ENCODE measurements around the gene DISP3.
"Not testable (repeated sequence)": the region's sequence is repeated elsewhere in the genome, so short reads cannot be mapped to it uniquely, and the experiment has no call there.

The DISP3 gene

DNA sequence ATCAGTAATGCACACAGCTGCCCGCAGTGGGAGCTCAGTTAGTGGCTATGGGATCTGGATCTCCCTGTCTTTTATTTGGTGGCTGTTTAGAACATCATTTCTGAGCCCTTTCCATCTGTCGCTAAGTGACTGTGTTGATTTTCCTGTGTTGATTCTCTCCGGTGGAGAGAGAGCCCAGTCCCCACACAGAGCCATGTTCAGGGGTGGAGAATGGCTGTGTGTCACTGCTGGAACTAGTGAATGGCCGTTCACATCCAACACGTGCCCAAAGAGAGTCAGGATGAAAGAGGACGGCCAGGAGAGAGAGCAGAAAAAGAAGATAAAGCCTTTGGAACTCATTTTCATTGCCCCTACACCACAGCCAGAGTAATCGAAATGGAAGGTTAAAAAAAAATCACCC lies 99.0 kb downstream of the DISP3 start:
- Histone ChIP-seq H3K79me2 (ENCODE audit: insufficient read depth, low read length) (no peaks in the 10 kb centered on the region), H4K20me1 (ENCODE audit: insufficient read depth, low read length) (peaks cover 5% of the 10 kb centered on the region; the same call in 1 of the 2 replicates), H3K9ac (ENCODE audit: low read depth, low read length) (no peak overlapping the region), H2AFZ (ENCODE audit: low read depth, low read length) (no peak overlapping the region), H3K36me3 (ENCODE audit: insufficient read depth, low read length) (no peaks in the 10 kb centered on the region), H3K4me3 (ENCODE audit: low read depth in 1 of 2, low read length in 2 of 2) (no peak overlapping the region), H3K27ac (ENCODE audit: low read length) (no peak overlapping the region), H3K4me1 (ENCODE audit: insufficient read depth, low read length) (no peaks in the 10 kb centered on the region), H3K9me3 (ENCODE audit: insufficient read depth, low read length, severe bottlenecking) (no peaks in the 10 kb centered on the region), H3K4me2 (ENCODE audit: insufficient read depth, low read length) (no peak overlapping the region), H3K27me3 (ENCODE audit: insufficient read depth, low read length, poor library complexity) (peaks cover 3% of the 10 kb centered on the region)
- DNase-seq, result no peak
- ATAC-seq (ENCODE audit: insufficient read depth, low read depth), result no peak
- TF ChIP-seq, protein P1, sequence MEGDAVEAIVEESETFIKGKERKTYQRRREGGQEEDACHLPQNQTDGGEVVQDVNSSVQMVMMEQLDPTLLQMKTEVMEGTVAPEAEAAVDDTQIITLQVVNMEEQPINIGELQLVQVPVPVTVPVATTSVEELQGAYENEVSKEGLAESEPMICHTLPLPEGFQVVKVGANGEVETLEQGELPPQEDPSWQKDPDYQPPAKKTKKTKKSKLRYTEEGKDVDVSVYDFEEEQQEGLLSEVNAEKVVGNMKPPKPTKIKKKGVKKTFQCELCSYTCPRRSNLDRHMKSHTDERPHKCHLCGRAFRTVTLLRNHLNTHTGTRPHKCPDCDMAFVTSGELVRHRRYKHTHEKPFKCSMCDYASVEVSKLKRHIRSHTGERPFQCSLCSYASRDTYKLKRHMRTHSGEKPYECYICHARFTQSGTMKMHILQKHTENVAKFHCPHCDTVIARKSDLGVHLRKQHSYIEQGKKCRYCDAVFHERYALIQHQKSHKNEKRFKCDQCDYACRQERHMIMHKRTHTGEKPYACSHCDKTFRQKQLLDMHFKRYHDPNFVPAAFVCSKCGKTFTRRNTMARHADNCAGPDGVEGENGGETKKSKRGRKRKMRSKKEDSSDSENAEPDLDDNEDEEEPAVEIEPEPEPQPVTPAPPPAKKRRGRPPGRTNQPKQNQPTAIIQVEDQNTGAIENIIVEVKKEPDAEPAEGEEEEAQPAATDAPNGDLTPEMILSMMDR (IDR thresholded peaks at IDR 0.05; ENCODE audit: borderline replicate concordance, extremely low read depth, low read length, poor library complexity, severe bottlenecking), result no peak
- TF ChIP-seq EZH2 (IDR thresholded peaks at IDR 0.05; ENCODE audit: borderline replicate concordance, low read depth, low read length, severe bottlenecking), result no peak

DNA sequence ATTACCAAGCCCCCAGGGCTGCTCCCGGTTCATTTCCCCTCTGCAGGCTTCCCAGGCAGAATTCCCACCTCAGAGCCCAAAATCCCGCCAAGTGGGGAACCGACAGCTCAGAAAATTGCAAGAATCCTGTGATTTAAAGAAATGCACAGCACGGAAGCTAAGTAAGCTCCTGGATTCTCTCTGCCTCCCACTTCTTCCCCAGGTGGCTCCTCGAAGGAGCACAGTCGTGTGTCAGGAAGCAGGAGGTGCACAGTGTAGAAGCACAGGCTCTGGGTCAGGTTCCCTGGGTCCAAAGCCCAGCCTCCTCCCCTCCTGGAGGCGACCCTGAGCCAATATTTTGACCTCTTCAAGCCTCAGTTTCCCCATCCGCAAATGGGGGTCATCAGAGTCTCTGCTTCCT lies 100.6 kb downstream of the DISP3 start:
- no peak for TF ChIP-seq EZH2 (IDR thresholded peaks at IDR 0.05; ENCODE audit: borderline replicate concordance, low read depth, low read length, severe bottlenecking)
- Histone ChIP-seq H4K20me1 (ENCODE audit: insufficient read depth, low read length) (peaks cover 2% of the 10 kb centered on the region; the same call in 1 of the 2 replicates), H3K9ac (ENCODE audit: low read depth, low read length) (no peak overlapping the region), H3K4me3 (ENCODE audit: low read depth in 1 of 2, low read length in 2 of 2) (no peak overlapping the region), H3K9me3 (ENCODE audit: insufficient read depth, low read length, severe bottlenecking) (no peaks in the 10 kb centered on the region), H2AFZ (ENCODE audit: low read depth, low read length) (no peak overlapping the region), H3K36me3 (ENCODE audit: insufficient read depth, low read length) (no peaks in the 10 kb centered on the region), H3K27me3 (ENCODE audit: insufficient read depth, low read length, poor library complexity) (peaks cover 3% of the 10 kb centered on the region), H3K27ac (ENCODE audit: low read length) (no peak overlapping the region), H3K79me2 (ENCODE audit: insufficient read depth, low read length) (no peaks in the 10 kb centered on the region), H3K4me1 (ENCODE audit: insufficient read depth, low read length) (no peaks in the 10 kb centered on the region), H3K4me2 (ENCODE audit: insufficient read depth, low read length) (no peak overlapping the region)
- ATAC-seq (ENCODE audit: insufficient read depth, low read depth) (no peak), DNase-seq (no peak)

- not testable (repeated sequence) for H3K4me2 ChIP-seq (ENCODE audit: insufficient read depth, low read length); H3K36me3 ChIP-seq (ENCODE audit: insufficient read depth, low read length); H3K79me2 ChIP-seq (ENCODE audit: insufficient read depth, low read length); H3K27ac ChIP-seq (ENCODE audit: low read length); H3K27me3 ChIP-seq (ENCODE audit: insufficient read depth, low read length, poor library complexity); H3K9ac ChIP-seq (ENCODE audit: low read depth, low read length); H3K4me3 ChIP-seq (ENCODE audit: low read depth in 1 of 2, low read length in 2 of 2); ATAC-seq (ENCODE audit: insufficient read depth, low read depth); H3K4me1 ChIP-seq (ENCODE audit: insufficient read depth, low read length); H2AFZ ChIP-seq (ENCODE audit: low read depth, low read length); H4K20me1 ChIP-seq (ENCODE audit: insufficient read depth, low read length); DNase-seq; H3K9me3 ChIP-seq (ENCODE audit: insufficient read depth, low read length, severe bottlenecking)
Measured at GRCh38 chr1:11580049-11580448, 101.1 kb downstream of the DISP3 start.

DNA sequence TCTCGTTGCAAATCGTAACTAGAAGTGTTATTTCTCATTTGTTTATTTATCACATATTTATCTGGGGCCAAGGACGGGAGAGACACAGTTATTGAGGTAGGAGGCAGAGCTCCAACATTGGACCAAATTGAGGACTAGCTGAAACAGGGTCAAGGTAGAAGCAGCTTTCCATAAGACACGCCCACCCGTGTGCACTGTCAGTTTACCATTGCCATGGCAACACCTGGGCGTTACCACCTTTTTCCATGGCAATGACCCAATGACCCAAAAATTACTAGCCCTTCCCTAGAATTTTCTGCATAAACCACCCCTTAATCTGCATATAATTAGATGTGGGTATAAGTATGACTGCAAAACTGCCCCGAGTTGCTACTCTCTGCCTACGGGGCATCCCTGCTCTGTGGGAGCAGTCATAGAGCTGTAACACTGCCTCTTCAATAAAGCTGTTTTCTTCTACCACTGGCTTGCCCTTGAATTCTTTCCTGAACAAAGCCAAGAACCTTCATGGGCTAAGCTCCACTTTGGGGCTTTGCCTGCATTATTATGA lies 102.6 kb downstream of the DISP3 start:
- no peak overlapping the region for H3K9ac ChIP-seq (ENCODE audit: low read depth, low read length)
- ATAC-seq (ENCODE audit: insufficient read depth, low read depth) (no peak), DNase-seq (no peak)
- TF ChIP-seq EZH2 (IDR thresholded peaks at IDR 0.05; ENCODE audit: borderline replicate concordance, low read depth, low read length, severe bottlenecking), result no peak
- TF ChIP-seq, protein P1 (IDR thresholded peaks at IDR 0.05; ENCODE audit: borderline replicate concordance, extremely low read depth, low read length, poor library complexity, severe bottlenecking), result no peak
- no peak overlapping the region for H2AFZ ChIP-seq (ENCODE audit: low read depth, low read length)
- H3K79me2 ChIP-seq (ENCODE audit: insufficient read depth, low read length), result no peaks in the 10 kb centered on the region
- no peaks in the 10 kb centered on the region for H3K9me3 ChIP-seq (ENCODE audit: insufficient read depth, low read length, severe bottlenecking)
- H3K36me3 ChIP-seq (ENCODE audit: insufficient read depth, low read length), result no peaks in the 10 kb centered on the region
- no peak overlapping the region for H3K4me3 ChIP-seq (ENCODE audit: low read depth in 1 of 2, low read length in 2 of 2)
- no peak overlapping the region for H3K4me2 ChIP-seq (ENCODE audit: insufficient read depth, low read length)
- no peaks in the 10 kb centered on the region for H3K4me1 ChIP-seq (ENCODE audit: insufficient read depth, low read length)
- H3K27ac ChIP-seq (ENCODE audit: low read length), result no peak overlapping the region
- H3K27me3 ChIP-seq (ENCODE audit: insufficient read depth, low read length, poor library complexity), result peaks cover 4% of the 10 kb centered on the region
- peaks cover 2% of the 10 kb centered on the region; the same call in 1 of the 2 replicates for H4K20me1 ChIP-seq (ENCODE audit: insufficient read depth, low read length)

Data from DND-41 (cell line).